ENCODE measurements around the gene HADH. TPM values are rescaled to one million over a fixed set of nuclear protein-coding genes. Genes with fewer than 3 reads are reported as not detected.

The HADH gene
- total RNA-seq, 1 donor from 2014 or later: 37.9 TPM

- H3K4me1 ChIP-seq: no peaks in the 10 kb centered on the region
- H3K9me3 ChIP-seq: no peaks in the 10 kb centered on the region
- peaks cover 47% of the 10 kb centered on the region for H3K36me3 ChIP-seq
- DNase-seq (no peak), ATAC-seq (no peak)
- no peak for TF ChIP-seq CTCF (IDR thresholded peaks at IDR 0.05)
- intact Hi-C loops (cut with DNase I): no loop called here
- no peak overlapping the region for H3K27ac ChIP-seq
- no peaks in the 10 kb centered on the region for H3K27me3 ChIP-seq
- H3K4me3 ChIP-seq: no peak overlapping the region
Observed at GRCh38 chr4:108013955-108014354, 24.3 kb downstream of the HADH start.

GRCh38 chr4:108018040-108018883 lies 28.6 kb downstream of the HADH start:
- no peaks in the 10 kb centered on the region for H3K27me3 ChIP-seq
- intact Hi-C loops (cut with DNase I): no loop called here
- DNase-seq (peak; percentile 73), ATAC-seq (peak; percentile 89)
- no peak overlapping the region for H3K27ac ChIP-seq
- peak; percentile 84 for TF ChIP-seq CTCF (IDR thresholded peaks at IDR 0.05)
- H3K9me3 ChIP-seq: no peaks in the 10 kb centered on the region
- no peaks in the 10 kb centered on the region for H3K4me1 ChIP-seq
- H3K36me3 ChIP-seq: peaks cover 54% of the 10 kb centered on the region
- H3K4me3 ChIP-seq: no peak overlapping the region

GRCh38 chr4:108018884-108019187 lies 29.1 kb downstream of the HADH start:
- intact Hi-C loops (cut with DNase I): no loop called here
- H3K9me3 ChIP-seq: no peaks in the 10 kb centered on the region
- ATAC-seq (no peak), DNase-seq (no peak)
- peaks cover 60% of the 10 kb centered on the region for H3K36me3 ChIP-seq
- no peaks in the 10 kb centered on the region for H3K4me1 ChIP-seq
- no peak overlapping the region for H3K27ac ChIP-seq
- H3K27me3 ChIP-seq: no peaks in the 10 kb centered on the region
- H3K4me3 ChIP-seq: no peak overlapping the region
- TF ChIP-seq CTCF (IDR thresholded peaks at IDR 0.05): no peak

- TF ChIP-seq CTCF (IDR thresholded peaks at IDR 0.05): no peak
- no peak for ATAC-seq
- intact Hi-C loops (cut with DNase I): loop anchor here (10.0 kb wide), 1 partner anchor 551 kb away; no protein-coding TSS in a partner anchor
- Histone ChIP-seq H3K4me3 (no peak overlapping the region), H3K4me1 (no peaks in the 10 kb centered on the region), H3K36me3 (peaks cover 68% of the 10 kb centered on the region), H3K9me3 (no peaks in the 10 kb centered on the region), H3K27me3 (no peaks in the 10 kb centered on the region), H3K27ac (no peak overlapping the region)
- DNase-seq: no peak
Observed at GRCh38 chr4:108024085-108024877, 34.6 kb downstream of the HADH start.

GRCh38 chr4:108024878-108025165 lies 35.1 kb downstream of the HADH start:
- Histone ChIP-seq H3K27me3 (no peaks in the 10 kb centered on the region), H3K4me1 (no peaks in the 10 kb centered on the region), H3K9me3 (no peaks in the 10 kb centered on the region), H3K27ac (no peak overlapping the region), H3K36me3 (peaks cover 67% of the 10 kb centered on the region), H3K4me3 (no peak overlapping the region)
- no peak for TF ChIP-seq CTCF (IDR thresholded peaks at IDR 0.05)
- intact Hi-C loops (cut with DNase I): loop anchor here (10.0 kb wide), 1 partner anchor 550 kb away; no protein-coding TSS in a partner anchor
- no peak for DNase-seq
- ATAC-seq: no peak

Measured in upper lobe of right lung (tissue), 1 donor.